OCI-LY3 (cell line): ENCODE results near the gene AUTS2.
"Not testable (repeated sequence)": the region's sequence is repeated elsewhere in the genome, so short reads cannot be mapped to it uniquely, and the experiment has no call there.

Experiments
- H2AFZ ChIP-seq: fragments of 200-600, 300-600 bp; shearing (Covaris generic); 2 replicates; pipeline ENCODE4 v1.6.0; 2014; ENCODE audit warnings: antibody characterized with exemption, low read depth, low read length
- H3K27ac ChIP-seq: fragments of 200-600, 300-600 bp; sonication (generic); 2 replicates; pipeline ENCODE4 v1.5.1; 2014; ENCODE audit warnings: mild to moderate bottlenecking, low read length, moderate library complexity, mixed read lengths
- H3K27me3 ChIP-seq: fragments of 200-600, 300-600 bp; sonication (generic); 2 replicates; pipeline ENCODE4 v1.6.1; 2014; ENCODE audit warnings: low read depth, low read length, mixed read lengths
- H3K36me3 ChIP-seq: fragments of 200-600, 300-600 bp; sonication (generic); replicated peaks from 2 replicates; pipeline ENCODE3; 2014; ENCODE audit warnings: low read depth, low read length, mixed read lengths
- H3K4me1 ChIP-seq: fragments of 300-600, 200-600 bp; sonication (generic); 2 replicates; pipeline ENCODE4 v1.6.1; 2014; ENCODE audit warnings: low read length, mixed read lengths
- H3K4me2 ChIP-seq: fragments of 200-600, 300-600 bp; sonication (generic); 2 replicates; pipeline ENCODE4 v1.6.1; 2014; ENCODE audit warnings: low read length, mixed read lengths
- H3K4me3 ChIP-seq: fragments of 300-600, 200-600 bp; sonication (generic); 2 replicates; pipeline ENCODE4 v1.5.1; 2014; ENCODE audit warnings: antibody characterized with exemption, mild to moderate bottlenecking, low read length, moderate library complexity
- H3K79me2 ChIP-seq: fragments of 300-600, 200-600 bp; shearing (Covaris generic); 2 replicates; pipeline ENCODE4 v1.6.1; 2014; ENCODE audit warnings: mild to moderate bottlenecking, low read length, mixed read lengths
- H3K9ac ChIP-seq: fragments of 300-600, 200-600 bp; shearing (Covaris generic); 2 replicates; pipeline ENCODE4 v1.6.0; 2014; ENCODE audit warnings: mild to moderate bottlenecking, low read length, moderate library complexity
- H3K9me3 ChIP-seq: fragments of 200-600, 300-600 bp; shearing (Covaris generic); 2 replicates; pipeline ENCODE4 v1.6.1; 2014; ENCODE audit warnings: low read length, mixed read lengths; ENCODE audit not compliant: insufficient read depth
- H4K20me1 ChIP-seq: fragments of 200-600, 300-600 bp; sonication (generic); 2 replicates; pipeline ENCODE4 v1.6.1; 2016; ENCODE audit warnings: low read length, mixed read lengths; ENCODE audit not compliant: insufficient read depth
- EZH2phosphoT487 ChIP-seq: fragments of 200-600 bp; shearing (Covaris generic); IDR thresholded peaks from 2 replicates; pipeline ENCODE4 v1.6.1; 2018; ENCODE audit warnings: antibody characterized with exemption, mixed run types, low read depth
- TF ChIP-seq, protein P1 (sequence below): fragments of 200-600, 300-600 bp; sonication (generic); IDR thresholded peaks from 2 replicates; pipeline ENCODE4 v1.5.1; 2014; ENCODE audit warnings: antibody characterized with exemption, low read length, low read depth

The AUTS2 gene

DNA sequence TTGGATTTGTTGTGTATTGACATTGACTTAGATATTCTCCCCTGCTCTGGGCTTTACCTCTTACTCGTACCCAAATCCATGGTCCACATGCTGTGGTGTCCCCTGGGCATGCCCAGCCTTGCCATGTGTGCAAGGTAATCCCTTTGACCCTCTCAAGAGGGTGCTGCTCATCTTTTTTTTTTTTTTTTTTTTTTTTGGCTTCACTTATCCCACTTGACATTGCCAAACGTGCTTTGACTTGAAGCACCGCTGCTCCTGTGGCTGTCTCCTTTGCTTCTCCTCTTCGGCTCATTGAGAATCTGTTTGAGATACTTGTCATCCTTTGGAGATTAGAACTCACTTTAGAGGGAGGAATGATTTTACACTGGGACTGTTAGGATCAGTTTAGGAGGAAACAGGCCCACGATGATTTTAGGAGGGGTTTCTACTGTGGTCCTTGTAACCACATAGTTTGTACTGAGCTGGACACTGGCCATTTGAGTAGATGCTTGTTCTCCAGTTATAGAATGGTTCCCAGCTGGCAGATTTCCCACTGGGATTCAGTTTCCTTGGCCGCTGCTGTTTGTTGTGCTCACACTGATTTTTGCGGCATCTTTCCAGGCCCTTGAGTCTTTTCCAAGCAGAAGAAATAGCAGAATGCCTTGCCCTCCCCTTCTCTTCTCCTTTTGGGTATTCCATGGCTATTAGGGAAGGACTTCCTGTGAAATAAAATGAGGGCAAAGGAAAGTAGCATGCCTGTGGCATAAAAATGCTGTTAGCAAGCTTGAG, 184.8 kb downstream of the AUTS2 start:
- Histone ChIP-seq H3K27ac (no peak overlapping the region), H3K9me3 (no peaks in the 10 kb centered on the region), H4K20me1 (no peaks in the 10 kb centered on the region), H3K4me2 (no peak overlapping the region), H3K4me1 (no peaks in the 10 kb centered on the region), H3K79me2 (no peaks in the 10 kb centered on the region), H2AFZ (no peak overlapping the region), H3K4me3 (no peak overlapping the region), H3K27me3 (no peaks in the 10 kb centered on the region), H3K36me3 (no peaks in the 10 kb centered on the region), H3K9ac (no peak overlapping the region)
- TF ChIP-seq EZH2phosphoT487, result no peak
- TF ChIP-seq, protein P1, sequence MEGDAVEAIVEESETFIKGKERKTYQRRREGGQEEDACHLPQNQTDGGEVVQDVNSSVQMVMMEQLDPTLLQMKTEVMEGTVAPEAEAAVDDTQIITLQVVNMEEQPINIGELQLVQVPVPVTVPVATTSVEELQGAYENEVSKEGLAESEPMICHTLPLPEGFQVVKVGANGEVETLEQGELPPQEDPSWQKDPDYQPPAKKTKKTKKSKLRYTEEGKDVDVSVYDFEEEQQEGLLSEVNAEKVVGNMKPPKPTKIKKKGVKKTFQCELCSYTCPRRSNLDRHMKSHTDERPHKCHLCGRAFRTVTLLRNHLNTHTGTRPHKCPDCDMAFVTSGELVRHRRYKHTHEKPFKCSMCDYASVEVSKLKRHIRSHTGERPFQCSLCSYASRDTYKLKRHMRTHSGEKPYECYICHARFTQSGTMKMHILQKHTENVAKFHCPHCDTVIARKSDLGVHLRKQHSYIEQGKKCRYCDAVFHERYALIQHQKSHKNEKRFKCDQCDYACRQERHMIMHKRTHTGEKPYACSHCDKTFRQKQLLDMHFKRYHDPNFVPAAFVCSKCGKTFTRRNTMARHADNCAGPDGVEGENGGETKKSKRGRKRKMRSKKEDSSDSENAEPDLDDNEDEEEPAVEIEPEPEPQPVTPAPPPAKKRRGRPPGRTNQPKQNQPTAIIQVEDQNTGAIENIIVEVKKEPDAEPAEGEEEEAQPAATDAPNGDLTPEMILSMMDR, result no peak

DNA sequence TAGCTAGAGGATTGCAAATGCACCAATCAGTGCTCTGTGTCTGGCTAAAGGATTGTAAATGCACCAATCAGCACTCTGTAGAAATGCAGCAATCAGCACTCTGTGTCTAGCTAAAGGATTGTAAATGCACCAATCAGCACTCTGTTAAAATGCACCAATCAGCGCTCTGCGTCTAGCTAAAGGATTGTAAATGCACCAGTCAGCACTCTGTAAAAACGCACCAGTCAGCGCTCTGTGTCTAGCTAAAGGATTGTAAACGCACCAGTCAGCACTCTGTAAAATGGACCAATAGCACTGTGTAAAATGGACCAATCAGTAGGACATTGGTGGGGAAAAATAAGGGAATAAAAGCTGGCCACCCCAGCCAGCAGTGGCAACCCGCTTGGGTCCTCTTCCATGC, 187.9 kb downstream of the AUTS2 start:
- not testable (repeated sequence) for H3K27me3 ChIP-seq, H3K9me3 ChIP-seq, H3K36me3 ChIP-seq, H3K27ac ChIP-seq, H3K4me2 ChIP-seq, H3K4me3 ChIP-seq, H3K4me1 ChIP-seq, H2AFZ ChIP-seq, H3K9ac ChIP-seq, H4K20me1 ChIP-seq, H3K79me2 ChIP-seq

DNA sequence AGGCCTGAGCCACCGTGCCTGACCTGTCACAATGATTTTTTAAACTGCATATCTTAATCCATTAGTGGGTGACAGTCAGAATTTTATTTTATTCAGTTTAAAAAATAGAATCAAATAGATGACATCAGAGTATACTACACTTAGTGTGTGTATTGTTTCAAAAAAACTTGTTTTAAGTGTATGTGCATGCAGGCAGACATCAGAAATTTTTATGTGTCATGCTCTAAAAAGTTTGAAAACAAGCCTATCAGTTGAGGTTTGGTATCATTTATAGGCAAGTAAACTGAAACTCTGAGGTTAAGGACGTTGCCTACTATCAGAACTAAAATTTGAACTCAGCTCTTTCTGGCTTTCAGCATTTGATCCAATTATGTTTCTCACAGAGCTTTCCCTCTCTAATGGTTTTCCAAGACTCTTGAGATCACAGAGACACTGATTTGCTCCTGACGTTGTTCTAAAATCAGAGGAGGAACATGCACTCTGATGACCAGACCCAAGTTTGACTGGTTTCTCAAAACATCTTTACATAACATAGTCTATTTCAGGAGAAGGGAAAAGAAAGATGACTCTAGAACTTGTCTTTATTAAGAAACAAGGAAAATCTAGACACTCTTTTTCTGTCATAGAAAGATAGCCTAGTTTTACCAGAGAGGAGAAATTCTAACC, 188.6 kb downstream of the AUTS2 start:
- Histone ChIP-seq H3K79me2 (no peaks in the 10 kb centered on the region), H4K20me1 (no peaks in the 10 kb centered on the region), H3K4me1 (no peaks in the 10 kb centered on the region)

DNA sequence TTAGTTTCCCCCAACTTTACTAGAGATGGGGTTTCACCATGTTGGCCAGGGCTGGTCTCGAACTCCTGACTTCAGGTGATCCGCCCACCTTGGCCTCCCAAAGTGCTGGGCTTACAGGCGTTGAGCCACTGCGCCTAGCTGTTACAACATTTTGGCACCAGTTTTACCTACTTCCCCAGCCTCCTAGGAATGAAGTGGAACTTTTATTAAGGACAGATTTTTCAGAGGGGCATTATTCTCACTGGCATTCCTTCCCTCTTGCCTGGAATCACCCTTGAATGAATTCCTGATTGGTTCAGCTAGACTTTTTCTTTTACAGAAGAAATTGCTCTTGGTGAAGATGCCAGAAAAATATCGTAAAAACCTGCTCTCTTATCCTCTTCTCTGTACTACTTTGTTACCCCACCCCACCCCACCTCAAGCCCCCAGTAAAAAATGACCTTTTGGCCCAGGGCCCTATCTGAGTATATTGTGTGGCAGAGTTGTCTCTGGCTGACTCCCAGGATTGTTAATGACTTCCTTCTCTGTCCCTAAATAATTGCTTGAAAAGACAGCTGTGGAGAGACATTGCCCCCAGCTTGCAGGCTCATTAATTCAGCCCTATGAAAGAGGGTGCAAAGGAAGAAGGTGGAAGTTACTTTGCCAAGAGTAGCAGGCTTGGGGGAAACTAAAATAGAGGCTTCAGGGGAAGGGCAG, 189.6 kb downstream of the AUTS2 start:
- H3K4me2 ChIP-seq, result no peak overlapping the region
- no peaks in the 10 kb centered on the region for H3K4me1 ChIP-seq
- no peak overlapping the region for H3K27ac ChIP-seq
- no peak overlapping the region for H2AFZ ChIP-seq
- H3K4me3 ChIP-seq, result no peak overlapping the region
- TF ChIP-seq, protein P1, result no peak
- no peaks in the 10 kb centered on the region for H3K9me3 ChIP-seq
- H3K9ac ChIP-seq, result no peak overlapping the region
- H3K27me3 ChIP-seq, result no peaks in the 10 kb centered on the region
- no peaks in the 10 kb centered on the region for H3K79me2 ChIP-seq
- no peaks in the 10 kb centered on the region for H4K20me1 ChIP-seq
- H3K36me3 ChIP-seq, result no peaks in the 10 kb centered on the region

More for the DNA sequence above, 188.6 kb downstream of the AUTS2 start:
- H3K4me2 ChIP-seq, result no peak overlapping the region
- H3K27me3 ChIP-seq, result no peaks in the 10 kb centered on the region
- no peak overlapping the region for H2AFZ ChIP-seq
- H3K36me3 ChIP-seq, result no peaks in the 10 kb centered on the region
- no peak overlapping the region for H3K9ac ChIP-seq
- H3K27ac ChIP-seq, result no peak overlapping the region
- TF ChIP-seq, protein P1, result no peak
- TF ChIP-seq EZH2phosphoT487, result no peak
- H3K9me3 ChIP-seq, result no peaks in the 10 kb centered on the region
- H3K4me3 ChIP-seq, result no peak overlapping the region
